Vagina (tissue), 2 donors: ENCODE data around the gene LRMDA. TPM values are rescaled to one million over a fixed set of nuclear protein-coding genes. Genes with fewer than 3 reads are reported as not detected.

ENCODE experiments used
- DNase-seq, 2 donors: peaks; one replicate each; pipeline ENCODE4 v3.0.0-alpha.2; 2017; ENCODE audit errors: extremely low spot score in 2 of 2
- H3K27ac ChIP-seq: fragments of 200-600 bp; sonication (generic); one replicate; pipeline ENCODE4 v1.5.1; 2019
- H3K27me3 ChIP-seq: fragments of 200-600 bp; sonication (generic); one replicate; pipeline ENCODE4 v1.5.1; 2019
- H3K36me3 ChIP-seq, 2 donors: fragments of 200-600 bp; sonication (generic); one replicate each; pipeline ENCODE4 v1.5.1; 2017 to 2019
- H3K4me1 ChIP-seq: fragments of 200-600 bp; sonication (generic); one replicate; pipeline ENCODE4 v1.5.1; 2019
- H3K4me3 ChIP-seq, 2 donors: fragments of 200-600 bp; sonication (generic); 1 replicate in 1 of 2; 2 replicates in 1 of 2; pipeline ENCODE4 v1.5.1; 2016 to 2019
- H3K9me3 ChIP-seq: fragments of 200-600 bp; sonication (generic); one replicate; pipeline ENCODE4 v1.5.1; 2019
- CTCF ChIP-seq, 3 experiments: fragments of 450-650 bp in 2 of 3; fragments of 200-600 bp in 1 of 3; sonication (generic) in 1 of 3; IDR thresholded peaks; one replicate each; pipeline ENCODE4 v1.5.1; 2017 to 2019; ENCODE audit warnings: antibody characterized with exemption in 3 of 3, mild to moderate bottlenecking in 2 of 3, moderate library complexity in 2 of 3
- POLR2A ChIP-seq, 2 donors: fragments of 450-650 bp; IDR thresholded peaks; one replicate each; pipeline ENCODE4 v1.6.1; 2017; ENCODE audit warnings: antibody characterized with exemption in 2 of 2, mild to moderate bottlenecking in 2 of 2, moderate library complexity in 2 of 2
- POLR2AphosphoS5 ChIP-seq, 2 donors: sonication (generic); formaldehyde crosslinking; IDR thresholded peaks; one replicate each; pipeline ENCODE4 v1.9.0; 2017; ENCODE audit warnings: antibody characterized with exemption in 2 of 2, mild to moderate bottlenecking in 2 of 2, low read depth in 1 of 2; ENCODE audit not compliant: insufficient read depth in 1 of 2
- intact Hi-C: fragments of 100-400 bp; cut with DNase I; formaldehyde crosslinking; loops from one replicate; pipeline ENCODE4 v1.15.1; 2023
- total RNA-seq: library from RNA; depleted of rRNA; stranded (reverse); fragments of >200 nt; gene quantifications from one replicate; pipeline ENCODE4 v1.2.3, GENCODE V29; 2016

Gene LRMDA
- total RNA-seq, 1 donor from 2014 or later = 22.6 TPM

GRCh38 chr10:75487087-75487754, 55.8 kb downstream of the LRMDA start:
- intact Hi-C loops = no loop called here
- Histone ChIP-seq H3K9me3 (no peaks in the 10 kb centered on the region), H3K4me1 (no peaks in the 10 kb centered on the region), H3K4me3 (no peak overlapping the region), H3K36me3 (no peaks in the 10 kb centered on the region), H3K27ac (no peak overlapping the region), H3K27me3 (no peaks in the 10 kb centered on the region)
- TF ChIP-seq CTCF (IDR thresholded peaks at IDR 0.05) (no peak), POLR2A (IDR thresholded peaks at IDR 0.05) (no peak), POLR2AphosphoS5 (IDR thresholded peaks at IDR 0.05; ENCODE audit: insufficient read depth in 1 of 2, low read depth in 1 of 2) (no peak)
- no peak for DNase-seq

GRCh38 chr10:75487755-75488125, 56.3 kb downstream of the LRMDA start:
- H3K9me3 ChIP-seq = no peaks in the 10 kb centered on the region
- H3K36me3 ChIP-seq = no peaks in the 10 kb centered on the region
- no peak overlapping the region for H3K27ac ChIP-seq
- H3K4me3 ChIP-seq = no peak overlapping the region
- TF ChIP-seq CTCF (IDR thresholded peaks at IDR 0.05) (no peak), POLR2A (IDR thresholded peaks at IDR 0.05) (no peak), POLR2AphosphoS5 (IDR thresholded peaks at IDR 0.05; ENCODE audit: insufficient read depth in 1 of 2, low read depth in 1 of 2) (no peak)
- no peak for DNase-seq
- H3K27me3 ChIP-seq = no peaks in the 10 kb centered on the region
- no peaks in the 10 kb centered on the region for H3K4me1 ChIP-seq
- intact Hi-C loops = no loop called here

- Histone ChIP-seq H3K27ac (no peak overlapping the region), H3K9me3 (no peaks in the 10 kb centered on the region), H3K27me3 (no peaks in the 10 kb centered on the region), H3K4me1 (no peaks in the 10 kb centered on the region), H3K36me3 (no peaks in the 10 kb centered on the region), H3K4me3 (no peak overlapping the region)
- DNase-seq = no peak
- TF ChIP-seq POLR2AphosphoS5 (IDR thresholded peaks at IDR 0.05; ENCODE audit: insufficient read depth in 1 of 2, low read depth in 1 of 2) = no peak
- intact Hi-C loops = no loop called here
These were observed 60.9 kb downstream of the LRMDA start for GRCh38 chr10:75492173-75492925.

GRCh38 chr10:75493464-75493863, 62.0 kb downstream of the LRMDA start:
- intact Hi-C loops = no loop called here
- Histone ChIP-seq H3K27ac (no peak overlapping the region), H3K36me3 (no peaks in the 10 kb centered on the region), H3K4me3 (no peak overlapping the region), H3K27me3 (no peaks in the 10 kb centered on the region), H3K9me3 (no peaks in the 10 kb centered on the region), H3K4me1 (peaks cover 6% of the 10 kb centered on the region)
- no peak for DNase-seq
- TF ChIP-seq CTCF (IDR thresholded peaks at IDR 0.05) (no peak), POLR2A (IDR thresholded peaks at IDR 0.05) (no peak), POLR2AphosphoS5 (IDR thresholded peaks at IDR 0.05; ENCODE audit: insufficient read depth in 1 of 2, low read depth in 1 of 2) (no peak)

- Histone ChIP-seq H3K9me3 (no peaks in the 10 kb centered on the region), H3K27me3 (no peaks in the 10 kb centered on the region), H3K4me1 (peaks cover 17% of the 10 kb centered on the region), H3K4me3 (no peak overlapping the region), H3K27ac (no peak overlapping the region), H3K36me3 (no peaks in the 10 kb centered on the region)
- intact Hi-C loops = no loop called here
- TF ChIP-seq POLR2AphosphoS5 (IDR thresholded peaks at IDR 0.05; ENCODE audit: insufficient read depth in 1 of 2, low read depth in 1 of 2) (no peak), CTCF (IDR thresholded peaks at IDR 0.05) (no peak), POLR2A (IDR thresholded peaks at IDR 0.05) (no peak)
- no peak for DNase-seq
These were observed 64.2 kb downstream of the LRMDA start for GRCh38 chr10:75495434-75496190.
